NCI-H510A treated with DMSO at 0.1 percent for 48 hours (cell line): Measurements from ENCODE around the gene CCDC172.

Experiments used
- DNase-seq: peaks from one replicate; lab custom pipeline; 2025; lab: John Stamatoyannopoulos, UW

The CCDC172 gene

GRCh38 chr10:116324227-116324950 is at the start of gene CCDC172:
Gene CCDC172 (plus strand): TSS chr10:116324448. CDS start chr10:116325012, 564 bp downstream.
- no peak for DNase-seq

- DNase-seq = no peak
These were observed 47.3 kb upstream of the CCDC172 start for GRCh38 chr10:116276981-116277380.

- DNase-seq = no peak
These were observed 45.4 kb upstream of the CCDC172 start for GRCh38 chr10:116278846-116279245.

GRCh38 chr10:116281775-116282174 is 42.5 kb upstream of the CCDC172 start:
- DNase-seq = no peak

- DNase-seq = no peak
These were observed 37.5 kb upstream of the CCDC172 start for GRCh38 chr10:116286626-116287200.

- DNase-seq = peak; percentile 51
These were observed 36.2 kb upstream of the CCDC172 start for GRCh38 chr10:116287906-116288501.

- DNase-seq = no peak
These were observed 34.6 kb upstream of the CCDC172 start for GRCh38 chr10:116289652-116290051.

- no peak for DNase-seq
These were observed 31.8 kb upstream of the CCDC172 start for GRCh38 chr10:116292493-116292892.

GRCh38 chr10:116296291-116296721 is 27.9 kb upstream of the CCDC172 start:
- no peak for DNase-seq

GRCh38 chr10:116298586-116298985 is 25.7 kb upstream of the CCDC172 start:
- no peak for DNase-seq

GRCh38 chr10:116300542-116300941 is 23.7 kb upstream of the CCDC172 start:
- no peak for DNase-seq

GRCh38 chr10:116304923-116305322 is 19.3 kb upstream of the CCDC172 start:
- no peak for DNase-seq

GRCh38 chr10:116306847-116307246 is 17.4 kb upstream of the CCDC172 start:
- no peak for DNase-seq

GRCh38 chr10:116307455-116307854 is 16.8 kb upstream of the CCDC172 start:
- no peak for DNase-seq

- no peak for DNase-seq
These were observed 13.2 kb upstream of the CCDC172 start for GRCh38 chr10:116311016-116311415.

GRCh38 chr10:116311706-116312490 is 12.3 kb upstream of the CCDC172 start:
- no peak for DNase-seq

GRCh38 chr10:116312548-116312947 is 11.7 kb upstream of the CCDC172 start:
- DNase-seq = no peak

GRCh38 chr10:116316503-116316902 is 7.7 kb upstream of the CCDC172 start:
- no peak for DNase-seq

- DNase-seq = no peak
These were observed 845 bp downstream of the CCDC172 start for GRCh38 chr10:116324951-116325635.

GRCh38 chr10:116325987-116326386 is 1.7 kb downstream of the CCDC172 start:
- DNase-seq = no peak

- no peak for DNase-seq
These were observed 4.9 kb downstream of the CCDC172 start for GRCh38 chr10:116329153-116329552.

- DNase-seq = no peak
These were observed 7.6 kb downstream of the CCDC172 start for GRCh38 chr10:116331815-116332214.
